Body of pancreas (tissue), 4 donors: ENCODE measurements around the gene TMEM178B. TPM values are rescaled to one million over a fixed set of nuclear protein-coding genes. Genes with fewer than 3 reads are reported as not detected.
"Not testable (repeated sequence)": the region's sequence is repeated elsewhere in the genome, so short reads cannot be mapped to it uniquely, and the experiment has no call there.

Experiments
- ATAC-seq: fragments of 150-250 bp; one replicate; pipeline ENCODE4 v1.9.1; 2016
- DNase-seq, 4 donors: peaks; one replicate each; pipeline ENCODE4 v3.0.0-alpha.2; 2019
- H3K27ac ChIP-seq, 4 donors: fragments of 200-600 bp; sonication (generic); 1 replicate in 3 of 4; 2 replicates in 1 of 4; pipeline versions ENCODE4 v1.5.1 to v1.6.1; 2016 to 2019; ENCODE audit warnings: mild to moderate bottlenecking in 1 of 4, mixed read lengths in 1 of 4, moderate library complexity in 1 of 4
- H3K27me3 ChIP-seq, 2 donors: fragments of 200-600 bp; sonication (generic); one replicate each; pipeline ENCODE4 v1.6.0; 2016; ENCODE audit warnings: mild to moderate bottlenecking in 1 of 2
- H3K36me3 ChIP-seq, 2 donors: fragments of 200-600 bp; sonication (generic); replicated peaks in 1 of 2; 2 replicates each; pipeline ENCODE4 v1.5.1; 2016; ENCODE audit warnings: low read depth in 2 of 2; ENCODE audit not compliant: insufficient read depth in 1 of 2
- H3K4me1 ChIP-seq: fragments of 200-600 bp; sonication (generic); one replicate; pipeline ENCODE4 v1.6.0; 2016
- H3K4me3 ChIP-seq, 2 donors: fragments of 200-600 bp; sonication (generic); 1 replicate in 1 of 2; 2 replicates in 1 of 2; pipeline ENCODE4 v1.5.1; 2016 to 2019
- H3K9me3 ChIP-seq, 3 donors: fragments of 200-600 bp; sonication (generic); 1 replicate in 2 of 3; 2 replicates in 1 of 3; pipeline ENCODE4 v1.5.1; 2016
- CTCF ChIP-seq, 7 experiments: fragments of 450-650 bp in 4 of 7; fragments of 200-600 bp in 3 of 7; sonication (generic) in 3 of 7; IDR thresholded peaks; one replicate each; pipeline ENCODE4 v1.5.1; 2016 to 2019; ENCODE audit warnings: antibody characterized with exemption in 7 of 7
- POLR2A ChIP-seq, 3 donors: fragments of 450-650 bp; IDR thresholded peaks; one replicate each; pipeline ENCODE4 v1.6.1; 2016; ENCODE audit warnings: antibody characterized with exemption in 3 of 3, mild to moderate bottlenecking in 2 of 3
- WGBS, 2 donors: methylation state at CpG; one replicate each; pipeline ENCODE4 v1.1.5; 2017; 5-methylcytosine and 5-hydroxymethylcytosine counted together
- intact Hi-C: fragments of 100-400 bp; cut with DNase I; formaldehyde crosslinking; loops from one replicate; pipeline ENCODE4 v1.15.1; 2023
- total RNA-seq, 2 donors: library from RNA; depleted of rRNA; stranded (reverse); fragments of >200 nt; gene quantifications; one replicate each; pipeline ENCODE4 v1.1.0, GENCODE V29; 2016

The TMEM178B gene
- total RNA-seq, 2 donors from 2014 or later = 1.0 to 11.9 TPM

- DNase-seq = no peak
- H3K27me3 ChIP-seq = no peaks in the 10 kb centered on the region
- no peak for ATAC-seq
- H3K36me3 ChIP-seq = no peaks in the 10 kb centered on the region
- TF ChIP-seq POLR2A (IDR thresholded peaks at IDR 0.05) = no peak
- no peak for TF ChIP-seq CTCF (IDR thresholded peaks at IDR 0.05)
- H3K9me3 ChIP-seq = no peaks in the 10 kb centered on the region
- no peaks in the 10 kb centered on the region for H3K4me1 ChIP-seq
- intact Hi-C loops = no loop called here
- 60 to 63% methylated on average over 2 of the region's 2 CpGs for WGBS, 2 donors
- H3K4me3 ChIP-seq = no peak overlapping the region
- H3K27ac ChIP-seq = no peak overlapping the region
Observed at GRCh38 chr7:141328290-141328689, 254.4 kb downstream of the TMEM178B start.

GRCh38 chr7:141330285-141330684 lies 256.4 kb downstream of the TMEM178B start:
- not testable (repeated sequence) for H3K27ac ChIP-seq

GRCh38 chr7:141333459-141333858 lies 259.6 kb downstream of the TMEM178B start:
- TF ChIP-seq POLR2A (IDR thresholded peaks at IDR 0.05) (no peak), CTCF (IDR thresholded peaks at IDR 0.05) (no peak)
- no peak overlapping the region for H3K27ac ChIP-seq
- no peak overlapping the region for H3K4me3 ChIP-seq
- 81 to 83% methylated on average over 4 of the region's 4 CpGs for WGBS, 2 donors
- no peaks in the 10 kb centered on the region for H3K9me3 ChIP-seq
- no peaks in the 10 kb centered on the region for H3K4me1 ChIP-seq
- H3K27me3 ChIP-seq = no peaks in the 10 kb centered on the region
- DNase-seq = no peak
- ATAC-seq = no peak
- no peaks in the 10 kb centered on the region for H3K36me3 ChIP-seq
- intact Hi-C loops = no loop called here

More at GRCh38 chr7:141330285-141330684, 256.4 kb downstream of the TMEM178B start:
- DNase-seq, H3K27me3 ChIP-seq, ATAC-seq, intact Hi-C loops, H3K36me3 ChIP-seq, H3K4me1 ChIP-seq, H3K4me3 ChIP-seq, H3K9me3 ChIP-seq: not testable (repeated sequence)
- WGBS, 2 donors = 75% methylated on average over 2 of the region's 2 CpGs

GRCh38 chr7:141335164-141335563 lies 261.3 kb downstream of the TMEM178B start:
- H3K27me3 ChIP-seq = no peaks in the 10 kb centered on the region
- H3K9me3 ChIP-seq = no peaks in the 10 kb centered on the region
- intact Hi-C loops = no loop called here
- ATAC-seq (no peak), DNase-seq (no peak)
- no peaks in the 10 kb centered on the region for H3K36me3 ChIP-seq
- no peak overlapping the region for H3K4me3 ChIP-seq
- no peaks in the 10 kb centered on the region for H3K4me1 ChIP-seq
- no peak overlapping the region for H3K27ac ChIP-seq
- 86 to 91% methylated on average over 4 of the region's 4 CpGs for WGBS, 2 donors
- TF ChIP-seq POLR2A (IDR thresholded peaks at IDR 0.05) (no peak), CTCF (IDR thresholded peaks at IDR 0.05) (no peak)

- no peak for DNase-seq
- H3K4me1 ChIP-seq = no peaks in the 10 kb centered on the region
- no peak for TF ChIP-seq POLR2A (IDR thresholded peaks at IDR 0.05)
- no peak for TF ChIP-seq CTCF (IDR thresholded peaks at IDR 0.05)
- no peak overlapping the region for H3K27ac ChIP-seq
- no peak overlapping the region for H3K4me3 ChIP-seq
- H3K9me3 ChIP-seq = no peaks in the 10 kb centered on the region
- no peak for ATAC-seq
- H3K36me3 ChIP-seq = no peaks in the 10 kb centered on the region
- intact Hi-C loops = no loop called here
- 52 to 67% methylated on average over 1 of the region's 1 CpG for WGBS, 2 donors
- no peaks in the 10 kb centered on the region for H3K27me3 ChIP-seq
Observed at GRCh38 chr7:141339603-141340002, 265.7 kb downstream of the TMEM178B start.
